SK-N-SH treated with all-trans-retinoic acid at 6 μM for 48 hours (cell line): ENCODE measurements around the gene HDDC2.

Experiments
- ARNTL ChIP-seq: fragments of 450-650 bp; formaldehyde crosslinking; IDR thresholded peaks from 2 replicates; pipeline ENCODE4 v1.5.0; 2020; ENCODE audit warnings: low read depth, mild to moderate bottlenecking, moderate library complexity, borderline replicate concordance
- BACH2 ChIP-seq: fragments of 250-450 bp; sonication (Bioruptor Pico); IDR thresholded peaks from 2 replicates; pipeline ENCODE4 v1.9.0; 2021; ENCODE audit warnings: mild to moderate bottlenecking, borderline replicate concordance
- ESRRG ChIP-seq: fragments of 250-450 bp; sonication (Bioruptor Pico); IDR thresholded peaks from 2 replicates; pipeline ENCODE4 v1.6.1; 2021; ENCODE audit warnings: mild to moderate bottlenecking
- POU6F1 ChIP-seq: fragments of 250-450 bp; sonication (Bioruptor Pico); IDR thresholded peaks from 2 replicates; pipeline ENCODE4 v1.8.0; 2021; ENCODE audit warnings: low read depth, mild to moderate bottlenecking, moderate library complexity, borderline replicate concordance
- TSHZ2 ChIP-seq: fragments of 250-450 bp; sonication (Bioruptor Pico); IDR thresholded peaks from 2 replicates; pipeline ENCODE4 v1.5.0; 2020; ENCODE audit warnings: mild to moderate bottlenecking, moderate library complexity
- ZFP3 ChIP-seq: fragments of 250-450 bp; sonication (Bioruptor Pico); IDR thresholded peaks from 2 replicates; pipeline ENCODE4 v1.5.0; 2020; ENCODE audit warnings: mild to moderate bottlenecking, moderate library complexity
- ZFP30 ChIP-seq: fragments of 450-650 bp; formaldehyde crosslinking; IDR thresholded peaks from 2 replicates; pipeline ENCODE4 v1.5.0; 2022; ENCODE audit warnings: mild to moderate bottlenecking, moderate library complexity
- ZNF8 ChIP-seq: fragments of 450-650 bp; formaldehyde crosslinking; IDR thresholded peaks from 2 replicates; pipeline ENCODE4 v1.5.0; 2020; ENCODE audit warnings: mild to moderate bottlenecking, moderate library complexity

- TF ChIP-seq ARNTL (no peak), ZFP3 (CRISPR knock-in tag) (no peak), ZFP30 (CRISPR knock-in tag) (no peak), BACH2 (CRISPR knock-in tag) (no peak), TSHZ2 (CRISPR knock-in tag) (no peak), POU6F1 (no peak), ZNF8 (CRISPR knock-in tag) (no peak), ESRRG (CRISPR knock-in tag) (no peak)
These were observed 74.5 kb downstream of the HDDC2 start for GRCh38 chr6:125227244-125227643.
